HG03097 (cell line): ENCODE data around the gene RBBP6.
A peak's percentile ranks its signal among the peaks of the same experiment; 100 is the strongest.

ENCODE experiments used
- ATAC-seq: cut with Tn5 transposase; IDR thresholded peaks from one replicate; pipeline ENCODE4 v1.9.1; 2021; ENCODE audit not compliant: unreplicated experiment, low FRiP score

Gene RBBP6

DNA sequence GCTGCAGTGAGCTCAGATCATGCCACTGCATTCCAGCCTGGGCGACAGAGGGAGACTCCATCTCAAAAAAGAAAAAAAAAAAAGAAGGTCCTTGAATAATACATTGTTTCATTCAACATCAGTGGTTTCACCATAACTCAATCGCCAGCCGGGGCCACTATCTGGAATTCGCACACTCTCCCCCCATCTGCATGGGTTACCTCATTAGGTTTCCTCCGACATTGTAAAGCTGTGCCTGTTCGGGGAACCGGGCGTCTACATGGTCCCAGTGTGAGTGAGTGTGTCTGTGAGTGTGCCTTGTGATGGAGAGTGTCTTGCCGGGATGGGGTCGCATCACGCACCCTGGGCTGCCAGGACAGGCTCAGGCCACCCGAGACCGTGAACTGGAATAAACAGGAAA, 16.6 kb upstream of the RBBP6 start:
- ATAC-seq, result no peak

DNA sequence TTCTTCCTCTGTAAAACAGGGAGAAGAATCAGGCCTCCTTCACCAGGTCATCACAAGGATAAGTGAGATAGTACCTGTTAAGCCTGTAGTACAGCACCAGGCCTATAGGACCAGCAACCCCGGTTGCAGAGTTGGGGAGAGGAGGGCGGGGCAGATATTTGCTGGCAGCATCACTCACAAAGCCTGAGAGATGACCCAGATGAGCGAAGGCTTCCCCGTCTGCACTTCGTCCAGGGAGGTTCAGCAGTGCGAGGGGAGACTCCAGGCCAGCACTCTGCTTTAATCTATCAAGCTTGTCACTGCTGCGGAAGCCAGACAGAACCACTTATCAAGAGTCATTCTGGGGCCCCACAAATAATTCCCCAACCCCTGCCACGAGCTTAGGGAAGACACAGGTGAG, 15.8 kb upstream of the RBBP6 start:
- no peak for ATAC-seq

GRCh38 chr16:24524855-24525677, 14.3 kb upstream of the RBBP6 start:
- ATAC-seq, result no peak

GRCh38 chr16:24525970-24526559, 13.3 kb upstream of the RBBP6 start:
- ATAC-seq, result no peak

DNA sequence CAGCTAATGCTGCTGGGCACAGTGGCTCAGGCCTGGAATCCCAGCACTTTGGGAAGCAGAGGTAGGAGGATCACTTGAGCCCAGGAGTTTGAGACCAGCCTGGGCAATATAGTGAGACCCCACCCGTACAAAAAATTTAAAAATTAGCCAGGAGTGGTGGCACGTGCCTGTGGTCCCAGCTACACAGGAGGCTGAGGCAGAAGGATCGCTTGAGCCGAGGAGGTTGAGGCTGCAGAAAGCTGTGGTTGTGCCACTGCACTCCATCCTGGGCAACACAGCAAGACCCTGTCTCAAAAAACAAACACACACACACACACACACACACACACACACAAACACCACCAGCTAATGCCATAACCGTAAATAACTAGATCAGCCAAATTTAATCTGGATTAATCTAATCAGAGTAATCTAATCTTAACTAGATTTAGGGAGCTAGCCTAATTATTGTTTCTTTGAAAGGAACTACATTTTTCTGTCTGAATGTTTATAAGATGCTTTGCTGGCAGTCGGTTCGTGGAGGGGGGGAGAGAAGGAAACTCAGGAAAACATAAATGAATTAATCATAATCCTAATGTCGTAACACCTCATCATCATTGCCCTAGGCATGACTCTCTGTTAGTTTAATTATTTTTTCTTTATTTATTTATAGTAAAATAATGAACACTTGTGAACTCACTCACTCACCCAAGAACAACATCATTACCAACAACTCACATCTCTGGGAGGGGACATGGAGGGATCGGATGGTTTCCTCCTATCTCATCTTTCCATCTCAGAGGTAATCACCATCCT, 12.5 kb upstream of the RBBP6 start:
- no peak for ATAC-seq

- no peak for ATAC-seq
Measured at GRCh38 chr16:24531166-24531565, 8.2 kb upstream of the RBBP6 start.

DNA sequence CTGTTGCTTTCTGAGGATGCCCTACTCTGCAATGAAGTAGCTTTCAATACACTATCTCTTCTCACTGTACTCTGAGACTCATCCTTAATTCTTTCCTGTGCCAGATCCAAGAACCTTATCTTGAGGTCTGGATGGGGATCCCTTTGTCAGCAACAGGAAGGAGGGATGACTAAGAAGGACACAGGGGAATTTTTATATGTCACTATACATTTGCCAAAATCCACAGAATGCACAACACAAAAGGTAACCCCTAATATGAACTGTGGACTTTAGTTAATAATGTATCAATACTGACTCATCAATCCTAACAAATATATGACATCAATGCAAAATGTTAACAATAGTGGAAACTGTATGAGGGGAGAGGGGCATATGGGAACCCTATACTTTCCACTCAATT, 4.7 kb upstream of the RBBP6 start:
- no peak for ATAC-seq

DNA sequence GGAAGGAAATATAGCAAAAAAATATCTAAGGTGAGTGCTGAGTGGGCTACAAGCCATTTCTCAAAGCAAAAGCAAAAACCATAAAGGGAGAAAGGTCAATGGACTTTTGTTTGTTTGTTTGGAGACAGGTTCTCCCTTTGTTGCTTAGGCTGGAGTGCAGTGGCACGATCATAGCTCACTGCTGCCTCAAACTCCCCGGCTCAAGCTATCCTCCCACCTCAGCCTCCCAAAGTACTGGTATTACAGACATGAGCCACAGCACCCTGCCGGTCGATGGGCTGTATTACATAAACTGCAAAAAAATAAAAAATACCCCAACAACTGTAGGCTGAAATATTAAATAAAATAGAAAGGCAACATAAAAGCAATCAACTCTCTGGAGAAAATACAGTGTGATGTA, 3.5 kb upstream of the RBBP6 start:
- ATAC-seq, result no peak

DNA sequence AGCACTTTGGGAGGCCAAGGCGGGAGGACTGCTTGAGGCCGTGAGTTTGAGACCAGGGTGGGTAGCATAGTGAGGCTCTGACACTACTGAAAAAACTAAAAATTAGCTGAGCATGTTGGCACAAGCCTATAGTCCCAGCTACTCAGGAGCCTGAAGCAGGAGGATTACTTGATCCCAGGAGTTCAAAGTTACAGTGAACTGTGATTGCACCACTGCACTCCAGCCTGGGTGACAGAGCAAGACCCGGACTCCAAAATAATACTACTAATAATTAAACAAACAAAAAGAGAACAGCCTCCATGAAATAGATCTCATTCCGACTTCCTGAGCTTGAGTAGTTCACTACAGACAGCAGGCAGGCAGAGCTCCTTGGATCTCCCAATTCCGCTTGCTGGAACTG, 2.7 kb upstream of the RBBP6 start:
- ATAC-seq, result no peak

- no peak for ATAC-seq
Measured at GRCh38 chr16:24537474-24538337, 1.7 kb upstream of the RBBP6 start.

DNA sequence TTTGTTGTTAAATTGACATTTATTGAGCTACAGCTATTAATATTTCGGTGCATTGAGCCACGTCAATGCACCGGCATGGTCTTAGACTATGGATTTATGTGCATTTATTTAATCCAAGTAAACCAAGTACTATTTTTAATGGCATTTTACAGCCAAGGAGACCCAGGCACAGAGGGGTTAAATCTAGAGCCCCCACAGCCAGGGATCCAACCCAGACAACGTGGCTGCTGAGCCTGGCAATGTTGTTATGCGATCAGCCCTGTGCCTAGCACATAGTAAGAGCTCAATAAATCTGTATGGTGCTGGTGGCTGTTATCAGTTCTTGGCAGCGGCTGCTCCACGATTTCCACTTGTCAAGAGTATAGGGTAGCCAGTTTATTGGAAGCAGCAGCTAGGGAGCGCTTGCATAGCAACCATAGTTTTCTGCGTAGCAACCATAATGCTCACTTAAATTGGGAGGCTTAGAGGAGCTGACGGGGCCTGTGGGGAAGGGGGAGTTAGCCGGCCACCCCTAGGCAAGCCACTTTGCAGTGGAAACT, 541 bp upstream of the RBBP6 start:
- no peak for ATAC-seq

DNA sequence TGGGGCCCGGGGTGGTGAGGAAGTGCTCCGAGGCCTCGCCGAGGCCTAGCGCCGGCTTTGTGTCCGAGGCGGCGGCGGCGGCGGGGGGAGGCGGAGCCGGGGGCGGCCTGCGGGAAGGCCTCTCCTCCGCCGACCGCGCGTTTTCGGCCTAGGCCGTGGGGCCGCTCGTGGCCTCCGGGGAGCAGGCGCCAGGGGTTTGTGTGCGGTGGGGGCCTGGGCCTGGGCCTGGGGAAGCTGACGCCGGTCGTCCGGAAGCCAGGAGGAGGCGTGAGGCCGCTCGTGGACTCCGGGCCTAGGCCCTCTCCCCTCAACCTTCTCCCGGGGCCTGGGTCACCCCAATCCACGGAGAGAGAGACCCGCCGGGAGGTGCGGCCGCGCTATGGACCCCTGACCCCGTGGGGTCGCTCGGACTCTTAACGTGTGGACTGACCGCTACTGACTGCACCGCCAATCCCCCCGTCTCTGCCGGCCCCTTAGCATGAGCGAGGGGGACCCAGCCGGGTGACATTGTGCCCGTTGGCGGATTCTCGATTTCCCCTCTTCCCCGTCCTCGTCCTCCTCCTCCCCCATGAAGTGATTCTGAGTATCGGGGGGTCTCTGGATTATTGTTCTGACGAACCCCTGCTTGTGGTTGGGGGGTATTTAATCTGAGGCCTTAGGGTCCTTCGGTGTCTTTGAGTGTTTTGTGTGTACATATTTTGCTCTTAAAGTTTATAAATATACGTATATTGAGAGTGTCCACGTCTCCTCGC, 660 bp downstream of the RBBP6 start:
- peak; percentile 32 for ATAC-seq

DNA sequence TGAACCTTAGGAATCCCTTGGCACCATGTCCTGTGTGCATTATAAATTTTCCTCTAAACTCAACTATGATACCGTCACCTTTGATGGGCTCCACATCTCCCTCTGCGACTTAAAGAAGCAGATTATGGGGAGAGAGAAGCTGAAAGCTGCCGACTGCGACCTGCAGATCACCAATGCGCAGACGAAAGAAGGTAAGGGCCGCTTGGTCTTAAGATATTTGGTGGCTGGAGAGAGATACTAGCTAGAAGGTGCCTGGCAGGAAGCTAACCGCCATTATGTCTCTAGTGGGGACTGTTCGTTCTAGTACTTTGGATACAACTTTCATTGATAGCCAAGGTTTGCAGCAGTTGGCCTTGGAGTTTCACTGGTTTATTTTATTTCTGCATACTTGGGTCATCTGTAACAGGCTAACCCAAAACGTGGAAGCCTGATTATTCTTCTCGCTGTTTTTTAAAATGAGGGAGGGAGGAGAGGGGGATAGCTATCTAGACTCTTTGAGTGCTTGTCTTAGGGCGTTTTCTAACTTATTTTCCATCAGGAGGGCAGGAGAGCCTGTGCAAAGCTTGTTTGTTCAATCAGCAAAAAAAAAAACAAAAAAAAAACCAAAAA, 1.3 kb downstream of the RBBP6 start:
- no peak for ATAC-seq

DNA sequence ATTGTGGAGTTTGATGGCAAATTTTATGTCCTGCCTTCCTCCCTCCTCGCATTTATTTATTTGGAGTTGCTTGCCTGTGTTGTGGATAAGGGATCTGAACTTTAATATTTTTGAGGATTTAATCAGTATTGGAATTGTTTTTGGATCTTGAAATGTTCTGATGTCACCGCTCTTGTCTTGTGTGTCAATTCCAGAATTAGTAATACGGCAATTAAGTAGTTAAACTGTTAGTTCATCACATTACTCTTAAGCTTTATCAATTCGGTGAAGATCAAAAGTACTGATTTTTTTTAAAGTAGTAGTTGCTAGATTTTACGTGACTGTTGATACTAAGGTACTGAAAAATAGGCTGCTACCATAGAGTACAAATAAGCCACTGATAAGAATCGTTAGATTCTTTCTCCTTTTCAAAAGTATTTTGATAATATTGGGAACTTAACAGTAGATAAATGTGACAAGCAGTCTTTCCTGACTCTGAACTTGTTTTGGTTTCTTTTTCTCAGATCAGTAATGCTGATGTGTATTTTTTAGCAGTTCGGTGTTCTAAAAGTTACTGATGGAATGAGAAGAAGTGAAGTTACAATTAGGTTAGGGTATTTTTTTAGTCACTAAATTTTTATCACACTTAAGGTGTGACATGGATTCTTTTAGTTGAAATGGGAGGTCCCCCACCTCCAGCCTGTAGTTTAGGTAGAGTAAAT, 2.0 kb downstream of the RBBP6 start:
- ATAC-seq, result no peak

- no peak for ATAC-seq
Measured at GRCh38 chr16:24543949-24544348, 4.6 kb downstream of the RBBP6 start.

- no peak for ATAC-seq
Measured at GRCh38 chr16:24544640-24545039, 5.3 kb downstream of the RBBP6 start.

- ATAC-seq, result no peak
Measured at GRCh38 chr16:24550295-24550694, 10.9 kb downstream of the RBBP6 start.

DNA sequence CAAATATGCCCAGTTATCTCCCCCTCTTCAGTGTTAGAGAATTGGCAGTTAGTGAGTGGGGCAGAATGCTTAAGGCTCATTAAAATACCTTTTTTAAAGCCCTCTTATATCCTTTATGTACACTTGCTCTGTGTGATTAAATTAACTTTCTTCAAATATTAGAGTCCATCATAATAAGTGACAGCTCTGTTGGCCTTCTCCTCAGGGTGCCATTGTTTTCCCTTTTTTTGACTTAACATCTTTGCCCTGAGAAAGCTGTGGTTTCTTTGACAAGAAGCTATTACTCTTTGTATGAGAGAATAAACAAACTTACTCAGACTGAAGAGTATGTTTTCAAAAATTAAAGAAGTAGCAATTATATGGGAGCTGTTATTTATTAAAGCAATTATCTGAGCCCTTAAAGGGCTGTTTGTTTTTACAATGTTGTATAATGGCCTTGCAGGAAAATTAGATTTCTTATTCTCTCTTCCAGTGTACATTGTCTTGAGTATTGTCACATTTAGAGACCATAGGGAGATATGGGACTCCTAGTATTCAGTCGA, 13.4 kb downstream of the RBBP6 start:
- ATAC-seq, result no peak
